Nucleus accumbens (tissue), 56 donors: Measurements from ENCODE around the gene CYSRT1.
"Not testable (repeated sequence)": the region's sequence is repeated elsewhere in the genome, so short reads cannot be mapped to it uniquely, and the experiment has no call there.

ENCODE experiments used
- DNase-seq, 56 donors: peaks; one replicate each; lab custom pipeline; 2025; lab: John Stamatoyannopoulos, UW

CYSRT1 gene

GRCh38 chr9:137234055-137234697, 9.2 kb downstream of the CYSRT1 start:
- no peak for DNase-seq

DNA sequence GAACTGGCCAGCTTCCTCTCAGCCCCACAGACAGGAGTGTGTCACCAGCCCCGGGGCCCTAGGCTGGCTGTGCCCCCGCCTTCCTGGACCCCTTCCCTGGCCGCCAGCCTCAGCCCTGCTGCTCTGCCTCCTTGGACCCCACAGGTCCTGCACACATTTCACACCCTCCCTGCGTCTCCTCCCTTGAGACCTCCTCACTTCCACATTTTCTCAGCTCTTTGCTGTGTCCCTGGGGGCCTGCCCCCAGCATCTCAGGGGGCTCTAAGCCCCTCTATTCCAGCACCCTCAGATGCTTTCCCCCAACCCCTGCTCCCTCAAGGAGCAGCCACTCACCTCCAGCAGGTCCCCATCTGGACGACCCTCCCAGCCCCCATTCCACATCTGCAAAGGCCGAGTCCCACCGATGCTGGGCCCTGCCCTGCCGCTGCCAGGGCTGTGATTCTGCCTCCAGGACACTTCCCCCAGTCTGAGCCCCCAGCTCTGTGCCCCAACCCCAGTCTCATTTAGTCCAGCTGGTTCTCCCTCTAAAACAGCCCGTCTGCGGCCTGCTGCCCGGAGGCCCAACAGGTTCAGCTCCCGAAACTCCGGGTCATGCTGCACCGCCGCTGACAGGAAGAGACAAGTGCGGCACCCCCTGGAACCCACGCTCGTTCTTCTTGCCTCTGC, 9.9 kb downstream of the CYSRT1 start:
- DNase-seq, result no peak

DNA sequence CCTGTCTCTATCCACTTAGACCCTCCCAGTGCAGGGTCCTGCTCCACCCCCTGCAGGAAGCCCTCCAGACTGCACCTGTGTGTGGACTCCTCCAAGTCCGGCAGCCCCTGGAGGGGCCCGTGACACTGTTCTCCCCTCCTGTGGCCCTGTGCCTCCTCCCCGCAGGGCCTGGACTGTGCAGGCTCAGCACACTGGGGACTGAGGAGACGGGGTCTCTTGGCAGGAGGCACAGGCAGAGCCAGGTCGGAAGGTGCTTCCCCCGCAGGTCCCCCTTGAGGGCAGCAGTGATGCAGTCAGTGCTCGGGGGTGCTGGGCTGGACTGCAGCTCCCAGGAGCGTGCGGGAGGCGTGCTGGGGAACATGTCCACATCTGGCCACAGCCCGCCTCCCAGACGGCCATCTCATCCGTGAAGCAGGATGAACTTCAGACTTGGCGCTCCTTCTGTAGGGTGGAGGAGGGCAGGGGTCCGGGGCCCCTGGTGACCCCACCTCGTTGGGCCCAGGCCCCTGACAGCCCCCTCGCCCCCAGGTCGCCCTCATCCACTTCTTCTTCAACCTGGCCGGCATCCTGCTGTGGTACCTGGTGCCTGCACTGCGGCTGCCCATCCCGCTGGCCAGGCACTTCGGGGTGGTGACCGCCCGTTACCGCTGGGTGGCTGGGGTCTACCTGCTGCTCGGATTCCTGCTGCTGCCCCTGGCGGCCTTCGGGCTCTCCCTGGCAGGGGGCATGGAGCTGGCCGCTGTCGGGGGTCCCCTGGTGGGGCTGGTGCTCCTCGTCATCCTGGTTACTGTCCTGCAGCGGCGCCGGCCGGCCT, 10.7 kb downstream of the CYSRT1 start:
- no peak for DNase-seq

- peak in 53 of 56 donors; percentile 11 to 89 (median 66) for DNase-seq
Measured at GRCh38 chr9:137236238-137236935, 11.4 kb downstream of the CYSRT1 start.

DNA sequence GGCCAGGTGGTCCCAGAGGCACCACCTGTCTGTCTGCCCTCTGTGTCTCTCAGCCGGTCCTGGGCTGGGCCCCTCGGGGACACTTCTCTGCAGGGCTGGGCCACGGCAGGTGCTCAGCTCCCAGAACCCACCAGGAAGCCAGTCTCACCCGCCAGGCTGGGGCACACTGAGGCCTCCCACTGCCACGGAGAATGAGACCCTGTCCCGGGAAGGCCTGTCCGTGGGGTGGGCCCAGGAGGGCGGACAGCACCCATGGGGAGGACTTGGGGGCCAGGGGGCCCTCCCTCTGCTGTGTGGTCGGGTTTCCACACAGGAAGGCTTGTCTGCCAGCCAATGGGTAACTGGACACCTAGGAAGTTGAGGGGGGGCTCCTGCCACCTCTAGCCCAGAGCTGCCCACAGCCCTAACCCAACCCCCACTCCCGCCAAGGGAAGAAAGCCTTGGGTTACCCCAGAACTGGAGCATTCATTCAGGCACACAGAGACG, 12.0 kb downstream of the CYSRT1 start:
- DNase-seq, result peak in 5 of 56 donors; percentile 12 to 39 (median 28)

DNA sequence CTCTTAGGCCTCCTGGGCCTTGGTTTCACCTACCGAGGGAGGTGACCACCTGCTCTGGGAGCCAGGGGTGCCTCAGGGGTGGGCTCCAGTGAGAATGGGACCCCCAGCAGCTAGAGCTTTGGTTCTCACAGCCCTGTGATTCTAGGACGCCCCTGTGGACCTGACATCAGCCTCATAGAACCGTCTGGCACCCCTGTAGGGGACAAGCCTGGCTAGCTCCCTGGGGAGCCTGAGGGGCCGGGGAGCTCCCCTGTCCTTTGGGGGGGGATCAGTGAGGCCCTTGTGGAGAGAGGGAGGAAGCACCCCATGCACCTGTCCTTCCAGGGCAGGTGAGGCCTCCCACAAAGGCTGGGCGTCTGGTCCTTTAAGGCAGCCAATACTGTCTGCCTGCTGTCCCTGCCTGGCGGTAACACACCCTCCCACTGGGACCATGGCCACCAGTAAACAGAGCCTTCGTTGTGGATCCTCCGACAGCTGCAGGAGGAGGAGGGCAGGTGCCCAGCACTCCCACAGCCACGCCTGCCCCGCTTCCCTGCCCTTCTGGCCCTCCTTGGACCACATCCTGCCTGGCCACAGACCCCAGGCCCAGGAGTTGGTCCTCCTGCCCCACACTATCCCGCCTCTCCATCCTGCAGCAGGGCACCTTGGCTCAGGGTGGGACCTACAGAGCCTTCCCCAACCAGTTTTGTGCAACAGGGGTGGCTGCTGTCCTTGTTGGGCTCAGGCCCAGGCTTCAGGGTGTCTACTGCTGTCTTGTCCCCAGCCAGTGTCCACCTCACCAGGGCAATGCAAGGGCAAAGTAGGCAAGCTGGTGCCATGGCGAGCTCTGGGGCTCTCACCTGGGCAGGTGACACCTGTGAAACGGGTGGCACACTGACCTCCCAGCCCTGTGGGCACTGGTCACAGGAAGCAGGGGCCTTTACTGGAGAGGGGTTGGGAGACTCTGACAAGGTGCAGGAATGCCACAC, 13.1 kb downstream of the CYSRT1 start:
- DNase-seq, result peak in 50 of 56 donors; percentile 11 to 89 (median 60)

- DNase-seq, result not testable (repeated sequence)
Measured at GRCh38 chr9:137239541-137240200, 14.7 kb downstream of the CYSRT1 start.

GRCh38 chr9:137240318-137240840, 15.4 kb downstream of the CYSRT1 start:
- DNase-seq, result peak in 53 of 56 donors; percentile 23 to 88 (median 78)

GRCh38 chr9:137240841-137241489, 16.0 kb downstream of the CYSRT1 start, which contains the start of gene TUBB4B:
Gene TUBB4B, plus strand, starts transcription at chr9:137241287. Its CDS starts 74 bp downstream, at chr9:137241361.
- DNase-seq, result peak; percentile 88 to 100 (median 99)

- peak in 14 of 56 donors; percentile 16 to 79 (median 38) for DNase-seq
Measured at GRCh38 chr9:137241490-137242268, 16.7 kb downstream of the CYSRT1 start.

DNA sequence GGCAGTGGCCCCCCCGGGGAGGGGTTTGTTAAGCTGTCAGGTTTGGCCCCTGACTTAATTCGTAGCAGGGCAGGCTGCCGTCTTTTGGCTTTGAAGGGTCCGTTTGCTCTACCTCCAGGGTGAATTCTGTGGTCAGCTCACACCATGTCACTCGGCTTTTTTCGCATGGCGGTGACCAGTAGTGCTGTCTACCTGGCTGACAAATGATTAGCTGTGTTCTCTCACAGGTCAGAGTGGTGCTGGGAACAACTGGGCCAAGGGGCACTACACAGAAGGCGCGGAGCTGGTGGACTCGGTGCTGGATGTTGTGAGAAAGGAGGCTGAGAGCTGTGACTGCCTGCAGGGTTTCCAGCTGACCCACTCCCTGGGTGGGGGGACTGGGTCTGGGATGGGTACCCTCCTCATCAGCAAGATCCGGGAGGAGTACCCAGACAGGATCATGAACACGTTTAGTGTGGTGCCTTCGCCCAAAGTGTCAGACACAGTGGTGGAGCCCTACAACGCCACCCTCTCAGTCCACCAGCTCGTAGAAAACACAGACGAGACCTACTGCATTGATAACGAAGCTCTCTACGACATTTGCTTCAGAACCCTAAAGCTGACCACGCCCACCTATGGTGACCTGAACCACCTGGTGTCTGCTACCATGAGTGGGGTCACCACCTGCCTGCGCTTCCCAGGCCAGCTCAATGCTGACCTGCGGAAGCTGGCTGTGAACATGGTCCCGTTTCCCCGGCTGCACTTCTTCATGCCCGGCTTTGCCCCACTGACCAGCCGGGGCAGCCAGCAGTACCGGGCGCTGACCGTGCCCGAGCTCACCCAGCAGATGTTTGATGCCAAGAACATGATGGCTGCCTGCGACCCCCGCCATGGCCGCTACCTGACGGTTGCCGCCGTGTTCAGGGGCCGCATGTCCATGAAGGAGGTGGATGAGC, 17.6 kb downstream of the CYSRT1 start:
- no peak for DNase-seq

- not testable (repeated sequence) for DNase-seq
Measured at GRCh38 chr9:137243266-137243625, 18.3 kb downstream of the CYSRT1 start.

GRCh38 chr9:137243626-137244485, 18.9 kb downstream of the CYSRT1 start:
- no peak for DNase-seq

DNA sequence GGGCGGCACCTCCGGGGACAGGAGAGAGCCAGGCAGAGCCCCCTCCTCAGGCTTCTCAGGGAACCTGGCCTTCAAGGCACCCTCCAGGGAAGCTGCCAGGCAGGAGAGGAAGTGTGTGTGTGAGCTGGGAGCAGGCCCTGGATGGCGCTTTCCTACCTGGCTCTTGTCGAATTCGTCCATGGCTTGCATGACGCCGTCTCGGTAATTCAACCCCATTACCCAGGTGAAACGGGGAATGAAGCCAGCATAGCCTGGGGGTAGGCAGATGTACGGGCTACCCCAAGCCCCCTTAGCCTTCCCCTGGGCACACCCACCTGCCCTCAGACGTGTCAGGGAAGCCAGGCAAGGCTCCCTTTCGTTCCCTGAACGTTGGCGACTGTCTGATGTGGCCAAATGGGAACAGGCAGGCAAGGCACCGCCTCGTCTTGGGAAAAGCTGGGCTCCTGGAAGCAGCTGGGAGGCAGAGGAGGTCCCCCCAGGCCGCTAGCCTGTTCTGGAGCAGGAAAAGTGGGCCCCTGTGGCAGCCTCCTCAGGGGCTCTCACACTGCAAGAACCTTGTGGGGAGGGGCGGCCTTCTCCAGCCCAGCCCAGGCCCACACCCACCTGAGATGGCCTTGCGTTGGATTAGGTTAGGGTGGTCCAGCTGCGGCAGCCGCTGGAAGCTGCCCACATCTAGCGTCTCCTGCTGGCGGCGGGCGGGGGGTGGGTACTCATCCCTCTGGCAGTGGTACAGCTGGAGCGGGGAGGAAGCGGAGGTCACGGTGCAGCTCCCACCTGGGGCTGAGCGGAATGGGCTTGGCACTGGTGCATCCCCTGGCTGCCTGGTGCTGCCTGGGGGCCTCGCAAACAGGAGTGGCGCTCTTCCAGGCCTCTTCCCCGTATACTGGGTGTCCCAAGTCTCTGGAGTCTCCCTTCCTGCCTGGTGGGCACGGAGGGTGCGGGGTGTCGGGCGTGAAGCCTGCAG, 19.8 kb downstream of the CYSRT1 start:
- DNase-seq, result no peak
